Chondrocyte (in vitro differentiated cells): ENCODE data around the gene LEMD2. TPM values are rescaled to one million over a fixed set of nuclear protein-coding genes. Genes with fewer than 3 reads are reported as not detected.

ENCODE experiments used
- DNase-seq: peaks from one replicate; pipeline ENCODE4 v3.0.0; 2021; ENCODE audit warnings: mixed read lengths, low spot score
- H3K27ac Mint-ChIP-seq: one replicate; pipeline ENCODE4 v1.8.0; 2021; ENCODE audit warnings: mild to moderate bottlenecking, moderate library complexity, mixed read lengths; ENCODE audit not compliant: unreplicated experiment
- H3K27me3 Mint-ChIP-seq: 2 replicates; pipeline ENCODE4 v1.8.0; 2021; ENCODE audit warnings: low read depth, mixed read lengths
- H3K36me3 Mint-ChIP-seq: 2 replicates; pipeline ENCODE4 v1.8.0; 2021; ENCODE audit warnings: low read depth, mixed read lengths
- H3K4me1 Mint-ChIP-seq: 2 replicates; pipeline ENCODE4 v1.8.0; 2021; ENCODE audit warnings: low read depth, mild to moderate bottlenecking, mixed read lengths
- H3K4me3 Mint-ChIP-seq: one replicate; pipeline ENCODE4 v1.8.0; 2021; ENCODE audit warnings: mild to moderate bottlenecking, moderate library complexity, mixed read lengths; ENCODE audit not compliant: unreplicated experiment
- H3K9me3 Mint-ChIP-seq: 2 replicates; pipeline ENCODE4 v1.8.0; 2021; ENCODE audit warnings: low read depth, mixed read lengths
- CTCF ChIP-seq: fragments of 200-600 bp; sonication (generic); IDR thresholded peaks from 2 replicates; pipeline ENCODE4 v1.5.0; 2021; ENCODE audit warnings: antibody characterized with exemption, mild to moderate bottlenecking, moderate library complexity
- total RNA-seq: library from RNA; stranded (reverse); gene quantifications from 3 replicates; pipeline ENCODE4 v1.2.1, GENCODE V29; 2021

Gene LEMD2
- total RNA-seq, 1 donor from 2014 or later, result 60.1 TPM

- Mint-ChIP-seq H3K9me3 (no peaks in the 10 kb centered on the region), H3K27ac (no peak overlapping the region), H3K27me3 (peaks cover 60% of the 10 kb centered on the region), H3K4me1 (peaks cover 2% of the 10 kb centered on the region), H3K4me3 (no peak overlapping the region), H3K36me3 (no peaks in the 10 kb centered on the region)
- TF ChIP-seq CTCF, result no peak
- DNase-seq, result peak; percentile 25
Measured at GRCh38 chr6:33809594-33809993, 20.7 kb upstream of the LEMD2 start.

GRCh38 chr6:33808641-33809180 lies 19.8 kb upstream of the LEMD2 start:
- no peak overlapping the region for H3K27ac Mint-ChIP-seq

GRCh38 chr6:33807606-33808005 lies 18.7 kb upstream of the LEMD2 start:
- H3K27me3 Mint-ChIP-seq, result peaks cover 60% of the 10 kb centered on the region
- peaks cover 3% of the 10 kb centered on the region for H3K4me1 Mint-ChIP-seq
- no peaks in the 10 kb centered on the region for H3K36me3 Mint-ChIP-seq
- H3K9me3 Mint-ChIP-seq, result no peaks in the 10 kb centered on the region
- H3K4me3 Mint-ChIP-seq, result no peak overlapping the region
- TF ChIP-seq CTCF, result no peak
- no peak overlapping the region for H3K27ac Mint-ChIP-seq
- no peak for DNase-seq

More at GRCh38 chr6:33808641-33809180, 19.8 kb upstream of the LEMD2 start:
- no peaks in the 10 kb centered on the region for H3K9me3 Mint-ChIP-seq
- peaks cover 2% of the 10 kb centered on the region for H3K4me1 Mint-ChIP-seq
- no peaks in the 10 kb centered on the region for H3K36me3 Mint-ChIP-seq
- no peak for DNase-seq
- TF ChIP-seq CTCF, result no peak
- peaks cover 65% of the 10 kb centered on the region for H3K27me3 Mint-ChIP-seq
- no peak overlapping the region for H3K4me3 Mint-ChIP-seq

- no peak overlapping the region for H3K4me3 Mint-ChIP-seq
Measured at GRCh38 chr6:33806841-33807240, 17.9 kb upstream of the LEMD2 start.

GRCh38 chr6:33803571-33804053 lies 14.7 kb upstream of the LEMD2 start, which contains the start of gene MLN:
Gene MLN, minus strand, starts transcription at chr6:33804003. Its CDS starts 2,840 bp downstream, at chr6:33801163.
- Mint-ChIP-seq H3K9me3 (no peaks in the 10 kb centered on the region), H3K4me1 (peaks cover 14% of the 10 kb centered on the region), H3K36me3 (no peaks in the 10 kb centered on the region), H3K27ac (no peak within 1 kb of the TSS), H3K27me3 (peaks cover 31% of the 10 kb centered on the region), H3K4me3 (no peak within 1 kb of the TSS)
- peak; percentile 69 for DNase-seq
- TF ChIP-seq CTCF, result no peak

More at GRCh38 chr6:33806841-33807240, 17.9 kb upstream of the LEMD2 start:
- H3K27me3 Mint-ChIP-seq, result peaks cover 55% of the 10 kb centered on the region
- no peaks in the 10 kb centered on the region for H3K36me3 Mint-ChIP-seq
- TF ChIP-seq CTCF, result no peak
- peak; percentile 53 for DNase-seq
- H3K4me1 Mint-ChIP-seq, result peaks cover 6% of the 10 kb centered on the region
- H3K27ac Mint-ChIP-seq, result no peak overlapping the region
- no peaks in the 10 kb centered on the region for H3K9me3 Mint-ChIP-seq
